ENCODE results near the gene CTSD.

CTSD gene

GRCh38 chr11:1728931-1729691, 34.6 kb downstream of the CTSD start:
- in situ Hi-C loops (cut with HindIII; ENCODE audit: low sequenced_read_pairs), result no loop called here

GRCh38 chr11:1728301-1728700, 35.4 kb downstream of the CTSD start:
- in situ Hi-C loops (cut with HindIII; ENCODE audit: low sequenced_read_pairs), result no loop called here
- H3K4me3 ChIP-seq (ENCODE audit: low read depth, low read length), result no peak overlapping the region
- TF ChIP-seq CTCF (IDR thresholded peaks at IDR 0.05; ENCODE audit: low read depth, low read length), result no peak
- no peak for DNase-seq (ENCODE audit: low read depth, low spot score)

More at GRCh38 chr11:1728931-1729691, 34.6 kb downstream of the CTSD start:
- no peak overlapping the region for H3K4me3 ChIP-seq (ENCODE audit: low read depth, low read length)
- TF ChIP-seq CTCF (IDR thresholded peaks at IDR 0.05; ENCODE audit: low read depth, low read length), result no peak
- no peak for DNase-seq (ENCODE audit: low read depth, low spot score)

- H3K4me3 ChIP-seq (ENCODE audit: low read depth, low read length), result no peak overlapping the region
- in situ Hi-C loops (cut with HindIII; ENCODE audit: low sequenced_read_pairs), result no loop called here
- no peak for DNase-seq (ENCODE audit: low read depth, low spot score)
- TF ChIP-seq CTCF (IDR thresholded peaks at IDR 0.05; ENCODE audit: low read depth, low read length), result no peak
These were observed 35.9 kb downstream of the CTSD start for GRCh38 chr11:1727861-1728260.

- no peak for DNase-seq (ENCODE audit: low read depth, low spot score)
- no peak overlapping the region for H3K4me3 ChIP-seq (ENCODE audit: low read depth, low read length)
- no peak for TF ChIP-seq CTCF (IDR thresholded peaks at IDR 0.05; ENCODE audit: low read depth, low read length)
- in situ Hi-C loops (cut with HindIII; ENCODE audit: low sequenced_read_pairs), result no loop called here
These were observed 36.5 kb downstream of the CTSD start for GRCh38 chr11:1727096-1727690.

GRCh38 chr11:1719781-1720180, 43.9 kb downstream of the CTSD start:
- H3K4me3 ChIP-seq (ENCODE audit: low read depth, low read length), result no peak overlapping the region
- in situ Hi-C loops (cut with HindIII; ENCODE audit: low sequenced_read_pairs), result no loop called here
- TF ChIP-seq CTCF (IDR thresholded peaks at IDR 0.05; ENCODE audit: low read depth, low read length), result no peak
- DNase-seq (ENCODE audit: low read depth, low spot score), result no peak

GRCh38 chr11:1718326-1718725, 45.4 kb downstream of the CTSD start:
- TF ChIP-seq CTCF (IDR thresholded peaks at IDR 0.05; ENCODE audit: low read depth, low read length), result no peak
- H3K4me3 ChIP-seq (ENCODE audit: low read depth, low read length), result no peak overlapping the region
- in situ Hi-C loops (cut with HindIII; ENCODE audit: low sequenced_read_pairs), result no loop called here
- DNase-seq (ENCODE audit: low read depth, low spot score), result no peak
